ENCODE data around the gene TRIM5. TPM values are rescaled to one million over a fixed set of nuclear protein-coding genes. Genes with fewer than 3 reads are reported as not detected.

The TRIM5 gene
- total RNA-seq, 1 experiment from 2014 or later, result 21.5 TPM

- WGBS (ENCODE audit: extremely low coverage, insufficient read length, low lambda C conversion rate), result no CpG with 5 or more reads among the region's 7 CpGs
- Histone ChIP-seq H3K14ac (ENCODE audit: insufficient read depth, low read length) (no peak overlapping the region), H3K27ac (ENCODE audit: insufficient read length, low read depth, low read length) (no peak overlapping the region), H2BK120ac (ENCODE audit: low read depth, low read length, poor library complexity, severe bottlenecking) (no peak overlapping the region), H4K8ac (replicated peaks; ENCODE audit: insufficient read length, low read depth, low read length) (no peak overlapping the region), H4K5ac (ENCODE audit: insufficient read length, low read depth, low read length) (no peak overlapping the region), H2AFZ (ENCODE audit: low read length) (no peak overlapping the region), H3K79me1 (ENCODE audit: insufficient read depth, low read depth, low read length, poor library complexity, severe bottlenecking) (no peaks in the 10 kb centered on the region), H3K23ac (ENCODE audit: insufficient read length, low read depth, low read length) (no peak overlapping the region), H2BK5ac (ENCODE audit: insufficient read length, low read length) (no peak overlapping the region), H2BK20ac (ENCODE audit: low read depth, low read length, poor library complexity, severe bottlenecking) (no peak overlapping the region), H3K4me1 (ENCODE audit: insufficient read depth, low read length) (no peaks in the 10 kb centered on the region), H3K18ac (ENCODE audit: insufficient read length, low read depth, low read length) (no peak overlapping the region), H3K9me3 (ENCODE audit: control insufficient read depth, low read depth, low read length) (no peaks in the 10 kb centered on the region), H3K79me2 (ENCODE audit: insufficient read depth, low read length) (no peaks in the 10 kb centered on the region), H3K27me3 (ENCODE audit: insufficient read depth, low read length) (no peaks in the 10 kb centered on the region), H3K9ac (ENCODE audit: extremely low read depth, insufficient read length, low read length) (no peak overlapping the region), H4K20me1 (ENCODE audit: control insufficient read depth, insufficient read depth, insufficient read length) (no peaks in the 10 kb centered on the region), H3K23me2 (ENCODE audit: insufficient read length, low read depth, low read length, poor library complexity, severe bottlenecking) (no peaks in the 10 kb centered on the region), H3K56ac (ENCODE audit: insufficient read length, low read depth, low read length) (no peak overlapping the region), H2BK12ac (ENCODE audit: insufficient read length, low read depth, low read length) (no peak overlapping the region), H2BK15ac (ENCODE audit: low read depth, low read length) (no peak overlapping the region), H3T11ph (ENCODE audit: low read length) (no peak overlapping the region), H3K4me2 (ENCODE audit: insufficient read depth, insufficient read length, low read length) (no peak overlapping the region), H4K91ac (ENCODE audit: insufficient read length, low read depth, low read length) (no peak overlapping the region), H3K4ac (ENCODE audit: low read depth, low read length) (no peak overlapping the region), H2AK5ac (ENCODE audit: insufficient read length, low read length) (no peak overlapping the region)
- DNase-seq, result no peak
- Mint-ChIP-seq H3K27me3 (ENCODE audit: low read depth) (no peaks in the 10 kb centered on the region), H3K27ac (peak overlapping the region in 1 of 3 experiments; percentile 24; a peak in 1 of 7 replicates), H3K4me1 (peaks cover 0 to 14% of the 10 kb centered on the region in 2 experiments; a peak in 2 of 4 replicates), H3K4me3 (no peak overlapping the region), H3K36me3 (ENCODE audit: insufficient read depth in 1 of 3, low read depth in 3 of 3) (peaks cover 0 to 75% (median 40%) of the 10 kb centered on the region in 3 experiments; a peak in 5 of 7 replicates), H3K9me3 (no peaks in the 10 kb centered on the region; a peak in 1 of 5 replicates)
- TF ChIP-seq, protein P1, sequence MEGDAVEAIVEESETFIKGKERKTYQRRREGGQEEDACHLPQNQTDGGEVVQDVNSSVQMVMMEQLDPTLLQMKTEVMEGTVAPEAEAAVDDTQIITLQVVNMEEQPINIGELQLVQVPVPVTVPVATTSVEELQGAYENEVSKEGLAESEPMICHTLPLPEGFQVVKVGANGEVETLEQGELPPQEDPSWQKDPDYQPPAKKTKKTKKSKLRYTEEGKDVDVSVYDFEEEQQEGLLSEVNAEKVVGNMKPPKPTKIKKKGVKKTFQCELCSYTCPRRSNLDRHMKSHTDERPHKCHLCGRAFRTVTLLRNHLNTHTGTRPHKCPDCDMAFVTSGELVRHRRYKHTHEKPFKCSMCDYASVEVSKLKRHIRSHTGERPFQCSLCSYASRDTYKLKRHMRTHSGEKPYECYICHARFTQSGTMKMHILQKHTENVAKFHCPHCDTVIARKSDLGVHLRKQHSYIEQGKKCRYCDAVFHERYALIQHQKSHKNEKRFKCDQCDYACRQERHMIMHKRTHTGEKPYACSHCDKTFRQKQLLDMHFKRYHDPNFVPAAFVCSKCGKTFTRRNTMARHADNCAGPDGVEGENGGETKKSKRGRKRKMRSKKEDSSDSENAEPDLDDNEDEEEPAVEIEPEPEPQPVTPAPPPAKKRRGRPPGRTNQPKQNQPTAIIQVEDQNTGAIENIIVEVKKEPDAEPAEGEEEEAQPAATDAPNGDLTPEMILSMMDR (conservative IDR thresholded peaks at IDR 0.05), result no peak
These were observed 13.4 kb upstream of the TRIM5 start for GRCh38 chr11:5698281-5698680.
